ENCODE results near the gene MAF. TPM values are rescaled to one million over a fixed set of nuclear protein-coding genes. Genes with fewer than 3 reads are reported as not detected.

MAF gene
- total and polyA plus RNA-seq, 2 experiments from 2014 or later: 3.7 to 21.5 TPM

DNA sequence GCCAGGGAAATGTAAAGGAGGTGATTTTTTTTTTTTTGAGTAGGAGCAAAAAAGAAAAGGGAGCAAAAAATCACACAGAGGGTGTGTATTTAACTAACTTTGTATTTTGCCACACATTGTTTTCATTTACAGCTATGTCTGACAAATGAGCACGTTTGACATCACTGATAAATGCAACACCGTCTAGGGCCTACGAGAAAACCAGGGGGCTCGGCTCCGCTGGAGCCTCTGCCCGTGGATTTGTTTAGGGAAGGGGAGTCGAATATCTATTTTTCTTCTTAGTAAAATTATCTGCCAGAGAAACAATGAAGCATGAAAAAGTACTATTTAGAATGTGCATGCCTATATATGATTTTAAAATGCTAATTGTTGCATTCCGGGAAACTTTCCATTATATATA lies 6.8 kb downstream of the MAF start:
- DNase-seq (ENCODE audit: low read depth in 1 of 2, low spot score in 1 of 2): no peak
- no peaks in the 10 kb centered on the region for H3K9me3 ChIP-seq (ENCODE audit: low read depth)
- no peak overlapping the region for H3K4me3 ChIP-seq
- H3K36me3 ChIP-seq: no peaks in the 10 kb centered on the region
- peaks cover 23% of the 10 kb centered on the region for H3K4me1 ChIP-seq (ENCODE audit: low read depth)
- H3K27ac ChIP-seq: no peak overlapping the region
- TF ChIP-seq, protein P1, sequence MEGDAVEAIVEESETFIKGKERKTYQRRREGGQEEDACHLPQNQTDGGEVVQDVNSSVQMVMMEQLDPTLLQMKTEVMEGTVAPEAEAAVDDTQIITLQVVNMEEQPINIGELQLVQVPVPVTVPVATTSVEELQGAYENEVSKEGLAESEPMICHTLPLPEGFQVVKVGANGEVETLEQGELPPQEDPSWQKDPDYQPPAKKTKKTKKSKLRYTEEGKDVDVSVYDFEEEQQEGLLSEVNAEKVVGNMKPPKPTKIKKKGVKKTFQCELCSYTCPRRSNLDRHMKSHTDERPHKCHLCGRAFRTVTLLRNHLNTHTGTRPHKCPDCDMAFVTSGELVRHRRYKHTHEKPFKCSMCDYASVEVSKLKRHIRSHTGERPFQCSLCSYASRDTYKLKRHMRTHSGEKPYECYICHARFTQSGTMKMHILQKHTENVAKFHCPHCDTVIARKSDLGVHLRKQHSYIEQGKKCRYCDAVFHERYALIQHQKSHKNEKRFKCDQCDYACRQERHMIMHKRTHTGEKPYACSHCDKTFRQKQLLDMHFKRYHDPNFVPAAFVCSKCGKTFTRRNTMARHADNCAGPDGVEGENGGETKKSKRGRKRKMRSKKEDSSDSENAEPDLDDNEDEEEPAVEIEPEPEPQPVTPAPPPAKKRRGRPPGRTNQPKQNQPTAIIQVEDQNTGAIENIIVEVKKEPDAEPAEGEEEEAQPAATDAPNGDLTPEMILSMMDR (IDR thresholded peaks at IDR 0.05; ENCODE audit: low read depth, low read length): no peak
- H3K27me3 ChIP-seq: peaks cover 4% of the 10 kb centered on the region

GRCh38 chr16:79593074-79593531 lies 7.4 kb downstream of the MAF start:
- TF ChIP-seq, protein P1 (IDR thresholded peaks at IDR 0.05; ENCODE audit: low read depth, low read length): no peak
- Histone ChIP-seq H3K4me3 (no peak overlapping the region), H3K36me3 (no peaks in the 10 kb centered on the region), H3K27me3 (peaks cover 4% of the 10 kb centered on the region), H3K9me3 (ENCODE audit: low read depth) (no peaks in the 10 kb centered on the region), H3K4me1 (ENCODE audit: low read depth) (peaks cover 26% of the 10 kb centered on the region), H3K27ac (peak overlapping the region; percentile 19)
- DNase-seq (ENCODE audit: low read depth in 1 of 2, low spot score in 1 of 2): no peak

DNA sequence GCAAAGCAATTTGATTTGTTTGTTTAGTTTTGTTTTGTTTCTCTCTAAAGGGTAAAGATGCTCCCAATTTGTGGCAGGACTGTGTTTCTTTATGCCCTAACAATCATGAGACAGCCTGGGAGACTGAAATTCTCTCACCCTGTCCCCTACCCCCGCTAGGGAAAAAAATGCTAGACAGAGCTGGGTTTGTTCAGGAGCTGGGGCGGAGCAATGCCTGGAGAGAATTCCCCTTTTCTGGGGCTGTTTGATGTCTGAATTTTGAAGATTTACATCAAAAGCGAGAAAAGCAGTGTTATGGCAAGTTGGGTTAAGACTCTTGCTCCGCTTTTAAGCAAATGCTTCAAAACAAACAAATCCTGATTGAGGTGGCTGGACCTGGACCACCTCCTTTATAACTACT lies 8.4 kb downstream of the MAF start:
- Histone ChIP-seq H3K4me1 (ENCODE audit: low read depth) (peaks cover 33% of the 10 kb centered on the region), H3K36me3 (no peaks in the 10 kb centered on the region), H3K27ac (no peak overlapping the region), H3K4me3 (no peak overlapping the region), H3K27me3 (peaks cover 4% of the 10 kb centered on the region), H3K9me3 (ENCODE audit: low read depth) (no peaks in the 10 kb centered on the region)
- TF ChIP-seq, protein P1 (IDR thresholded peaks at IDR 0.05; ENCODE audit: low read depth, low read length): no peak
- no peak for DNase-seq (ENCODE audit: low read depth in 1 of 2, low spot score in 1 of 2)

DNA sequence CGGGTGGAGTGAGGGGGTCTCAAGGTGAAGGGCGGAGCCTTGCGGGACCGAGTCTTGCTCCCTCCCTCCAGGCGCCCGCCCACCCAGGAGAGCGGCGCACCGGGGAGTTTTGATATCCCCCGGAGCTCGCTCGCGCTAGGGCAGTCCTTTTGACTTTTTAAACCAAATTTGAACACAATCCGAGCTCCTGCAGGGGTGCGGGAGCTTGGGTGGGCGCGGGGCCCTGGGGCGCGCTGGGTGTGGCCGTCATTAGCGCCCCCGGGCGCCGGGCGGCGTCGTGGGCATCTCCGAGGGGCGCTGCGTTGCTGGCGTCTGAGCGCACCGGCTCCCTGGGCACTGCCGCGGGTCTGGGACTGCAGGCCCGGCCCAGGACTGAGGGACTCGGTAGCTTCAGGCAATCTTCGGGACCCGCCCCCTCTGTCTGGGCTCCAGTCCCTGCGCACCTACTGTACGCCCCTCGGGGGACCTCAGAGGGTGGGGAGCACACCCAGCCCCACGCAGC lies 10.9 kb downstream of the MAF start:
- H3K4me3 ChIP-seq: peak overlapping the region; percentile 9
- no peaks in the 10 kb centered on the region for H3K36me3 ChIP-seq
- peaks cover 15% of the 10 kb centered on the region for H3K4me1 ChIP-seq (ENCODE audit: low read depth)
- no peaks in the 10 kb centered on the region for H3K9me3 ChIP-seq (ENCODE audit: low read depth)
- H3K27ac ChIP-seq: no peak overlapping the region
- H3K27me3 ChIP-seq: peaks cover 4% of the 10 kb centered on the region
- TF ChIP-seq, protein P1 (IDR thresholded peaks at IDR 0.05; ENCODE audit: low read depth, low read length): no peak
- no peak for DNase-seq (ENCODE audit: low read depth in 1 of 2, low spot score in 1 of 2)

GRCh38 chr16:79587897-79588296 lies 12.6 kb downstream of the MAF start:
- TF ChIP-seq, protein P1 (IDR thresholded peaks at IDR 0.05; ENCODE audit: low read depth, low read length): no peak
- Histone ChIP-seq H3K27ac (no peak overlapping the region), H3K36me3 (no peaks in the 10 kb centered on the region), H3K4me3 (no peak overlapping the region), H3K4me1 (ENCODE audit: low read depth) (peaks cover 14% of the 10 kb centered on the region), H3K9me3 (ENCODE audit: low read depth) (no peaks in the 10 kb centered on the region), H3K27me3 (peaks cover 4% of the 10 kb centered on the region)
- no peak for DNase-seq (ENCODE audit: low read depth in 1 of 2, low spot score in 1 of 2)

Data from cardiac muscle cell (in vitro differentiated cells and primary cell).